Adipocyte (in vitro differentiated cells): ENCODE data around the gene CHST13.

Experiments used
- DNase-seq: peaks from one replicate; pipeline ENCODE4 v3.0.0-alpha.2; 2015; ENCODE audit warnings: low read depth
- H3K27me3 ChIP-seq: replicated peaks from 2 replicates; pipeline ENCODE4 v1.7.0; 2013; ENCODE audit warnings: mild to moderate bottlenecking, low read length, moderate library complexity; ENCODE audit not compliant: control insufficient read depth, insufficient read depth
- H3K36me3 ChIP-seq: 2 replicates; pipeline ENCODE4 v1.7.0; 2013; ENCODE audit warnings: low read length, mild to moderate bottlenecking, moderate library complexity; ENCODE audit not compliant: control insufficient read depth, insufficient read depth, severe bottlenecking
- H3K4me1 ChIP-seq: 2 replicates; pipeline ENCODE4 v1.7.0; 2013; ENCODE audit warnings: mild to moderate bottlenecking, low read length, moderate library complexity; ENCODE audit not compliant: control insufficient read depth, insufficient read depth
- H3K4me3 ChIP-seq: 2 replicates; pipeline ENCODE4 v1.7.0; 2013; ENCODE audit warnings: mild to moderate bottlenecking, low read length, moderate library complexity
- H3K9ac ChIP-seq: 2 replicates; pipeline ENCODE4 v1.7.0; 2013; ENCODE audit warnings: mild to moderate bottlenecking, low read length, moderate library complexity
- H3K9me3 ChIP-seq: 2 replicates; pipeline ENCODE4 v1.7.0; 2013; ENCODE audit warnings: mild to moderate bottlenecking, low read length, moderate library complexity; ENCODE audit not compliant: control insufficient read depth

Gene CHST13

DNA sequence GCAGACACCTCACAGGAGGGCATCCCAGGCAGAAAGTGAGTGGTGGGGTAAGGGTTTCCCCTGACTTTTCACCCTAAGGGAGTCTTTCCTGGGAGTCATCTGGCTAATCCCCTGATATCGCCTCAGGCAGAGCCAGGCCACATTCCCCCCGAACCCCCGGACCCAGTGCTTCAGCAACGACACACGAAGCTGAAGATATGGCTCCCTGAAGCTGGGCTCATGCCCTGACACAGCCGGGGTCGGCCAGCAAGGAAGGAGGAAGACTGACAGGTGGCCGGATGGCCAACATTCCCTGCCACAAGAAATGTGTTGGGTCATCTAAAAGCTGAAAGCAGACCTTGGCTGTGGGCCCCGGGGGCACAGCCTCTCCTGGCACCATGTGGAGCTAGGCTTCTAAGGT is 14.4 kb downstream of the CHST13 start:
- H3K27me3 ChIP-seq: peaks cover 65% of the 10 kb centered on the region
- H3K4me3 ChIP-seq: no peak overlapping the region
- no peaks in the 10 kb centered on the region for H3K9me3 ChIP-seq
- no peak for DNase-seq
- no peak overlapping the region for H3K9ac ChIP-seq
- H3K4me1 ChIP-seq: peaks cover 13% of the 10 kb centered on the region
- no peaks in the 10 kb centered on the region for H3K36me3 ChIP-seq

DNA sequence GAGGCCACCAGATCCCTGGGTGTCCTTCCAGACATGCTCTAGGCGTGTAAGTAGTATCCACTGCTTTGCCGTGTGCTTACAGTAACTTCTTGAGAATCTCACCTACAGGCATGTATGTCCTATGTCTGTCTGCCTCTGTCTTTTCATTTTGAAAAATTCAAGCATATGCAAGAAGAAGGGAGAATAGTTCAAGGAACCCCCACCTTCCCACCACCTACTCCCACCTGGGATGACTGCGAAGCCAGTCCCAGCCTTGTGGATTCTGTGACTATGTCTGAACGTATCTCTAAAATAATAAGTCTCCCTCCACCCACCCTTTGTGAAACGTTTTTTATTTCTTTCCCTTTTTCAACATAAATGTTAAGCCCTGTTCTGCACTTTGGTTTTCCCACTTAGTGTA is 15.0 kb downstream of the CHST13 start:
- Histone ChIP-seq H3K36me3 (no peaks in the 10 kb centered on the region), H3K27me3 (peaks cover 59% of the 10 kb centered on the region), H3K9me3 (no peaks in the 10 kb centered on the region), H3K9ac (no peak overlapping the region), H3K4me3 (no peak overlapping the region), H3K4me1 (peaks cover 13% of the 10 kb centered on the region)
- DNase-seq: no peak

DNA sequence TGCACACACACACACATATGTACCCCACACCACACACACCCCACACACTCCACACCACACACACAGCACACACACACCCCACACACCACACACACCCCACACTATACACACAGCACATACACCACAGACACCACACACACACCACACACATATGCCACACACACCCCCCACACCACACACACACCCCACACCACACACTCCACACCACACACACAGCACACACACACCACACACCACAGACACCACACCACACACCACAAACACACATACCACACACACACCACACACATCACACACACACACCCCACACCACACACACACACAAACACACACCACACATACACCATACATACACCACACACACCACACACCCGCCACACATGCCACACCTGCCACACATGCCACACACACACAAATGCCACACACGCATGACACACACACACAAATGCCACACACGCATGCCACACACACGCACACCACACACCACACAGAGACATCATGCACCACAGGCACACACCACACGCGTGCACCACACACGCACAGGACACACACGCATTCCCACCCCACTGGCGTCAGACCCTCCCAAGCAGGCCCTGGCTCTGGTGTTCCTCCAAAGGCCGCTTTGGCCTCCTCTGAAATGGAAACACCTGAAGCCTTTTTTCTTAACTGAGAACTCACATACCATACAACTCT is 15.7 kb downstream of the CHST13 start:
- no peaks in the 10 kb centered on the region for H3K9me3 ChIP-seq
- H3K4me3 ChIP-seq: peak overlapping the region; percentile 21
- H3K4me1 ChIP-seq: peaks cover 13% of the 10 kb centered on the region
- H3K27me3 ChIP-seq: peaks cover 53% of the 10 kb centered on the region
- no peak for DNase-seq
- no peaks in the 10 kb centered on the region for H3K36me3 ChIP-seq
- H3K9ac ChIP-seq: no peak overlapping the region

DNA sequence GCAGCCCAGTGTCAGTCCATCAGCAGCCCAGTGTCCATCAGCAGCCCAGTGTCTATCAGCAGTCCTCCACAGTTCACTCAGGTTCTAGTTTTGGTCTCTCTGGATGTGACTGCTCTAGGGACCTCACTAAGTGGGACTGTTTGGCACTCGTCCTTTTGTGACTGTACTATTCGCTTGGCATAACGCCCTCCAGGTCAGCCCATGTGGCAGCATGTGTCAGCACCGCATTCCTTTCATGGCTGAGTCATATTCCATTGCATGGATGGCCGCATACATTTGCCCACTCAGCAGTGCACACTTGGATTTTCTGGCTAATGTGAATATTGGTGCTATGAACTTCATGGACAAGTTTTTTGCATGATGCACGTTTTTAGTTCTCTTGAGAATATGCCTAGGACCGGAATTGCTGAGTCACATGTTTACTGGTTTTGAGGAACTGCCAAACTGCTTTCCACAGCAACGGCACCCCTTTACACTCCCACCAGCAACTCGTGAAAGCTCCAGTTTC is 16.4 kb downstream of the CHST13 start:
- H3K27me3 ChIP-seq: peaks cover 46% of the 10 kb centered on the region
- no peaks in the 10 kb centered on the region for H3K9me3 ChIP-seq
- no peak overlapping the region for H3K9ac ChIP-seq
- H3K4me1 ChIP-seq: peaks cover 13% of the 10 kb centered on the region
- H3K4me3 ChIP-seq: peak overlapping the region; percentile 21
- no peaks in the 10 kb centered on the region for H3K36me3 ChIP-seq
- DNase-seq: peak; percentile 90

DNA sequence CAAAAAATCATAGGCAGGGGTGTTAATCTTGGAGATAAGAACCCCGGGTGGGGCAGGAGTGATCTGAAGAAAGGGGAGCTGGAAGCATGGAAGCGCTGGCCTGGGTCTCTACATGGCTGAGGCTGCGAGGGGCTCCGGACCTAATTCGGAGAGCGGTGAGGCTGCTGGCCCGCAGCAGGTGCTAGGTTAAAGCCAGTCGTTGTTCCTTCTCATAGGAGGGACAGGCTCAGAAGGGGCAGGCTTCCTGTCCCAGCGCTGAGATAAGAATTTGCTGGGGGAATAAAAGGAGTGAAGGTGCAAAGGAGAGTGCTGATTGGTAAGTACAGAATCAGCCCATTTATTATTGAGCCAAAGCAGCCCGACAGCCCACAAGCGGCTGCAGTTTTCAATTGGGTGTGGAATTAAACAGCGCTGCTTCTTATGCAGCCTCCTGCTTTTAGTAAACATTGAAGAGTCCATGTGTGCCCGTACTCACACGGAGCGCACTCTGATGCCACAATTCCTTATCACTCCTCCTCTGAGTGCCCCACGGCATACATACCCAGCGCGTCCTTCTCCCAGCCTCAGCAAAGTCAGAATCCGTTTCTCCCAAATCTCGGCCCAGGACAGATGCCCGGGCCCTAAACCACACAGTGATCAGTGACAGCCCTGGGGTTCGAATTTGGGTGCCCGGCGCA is 17.1 kb downstream of the CHST13 start:
- H3K4me1 ChIP-seq: peaks cover 13% of the 10 kb centered on the region
- H3K9me3 ChIP-seq: no peaks in the 10 kb centered on the region
- no peak overlapping the region for H3K4me3 ChIP-seq
- peaks cover 40% of the 10 kb centered on the region for H3K27me3 ChIP-seq
- no peak overlapping the region for H3K9ac ChIP-seq
- no peaks in the 10 kb centered on the region for H3K36me3 ChIP-seq
- DNase-seq: no peak

DNA sequence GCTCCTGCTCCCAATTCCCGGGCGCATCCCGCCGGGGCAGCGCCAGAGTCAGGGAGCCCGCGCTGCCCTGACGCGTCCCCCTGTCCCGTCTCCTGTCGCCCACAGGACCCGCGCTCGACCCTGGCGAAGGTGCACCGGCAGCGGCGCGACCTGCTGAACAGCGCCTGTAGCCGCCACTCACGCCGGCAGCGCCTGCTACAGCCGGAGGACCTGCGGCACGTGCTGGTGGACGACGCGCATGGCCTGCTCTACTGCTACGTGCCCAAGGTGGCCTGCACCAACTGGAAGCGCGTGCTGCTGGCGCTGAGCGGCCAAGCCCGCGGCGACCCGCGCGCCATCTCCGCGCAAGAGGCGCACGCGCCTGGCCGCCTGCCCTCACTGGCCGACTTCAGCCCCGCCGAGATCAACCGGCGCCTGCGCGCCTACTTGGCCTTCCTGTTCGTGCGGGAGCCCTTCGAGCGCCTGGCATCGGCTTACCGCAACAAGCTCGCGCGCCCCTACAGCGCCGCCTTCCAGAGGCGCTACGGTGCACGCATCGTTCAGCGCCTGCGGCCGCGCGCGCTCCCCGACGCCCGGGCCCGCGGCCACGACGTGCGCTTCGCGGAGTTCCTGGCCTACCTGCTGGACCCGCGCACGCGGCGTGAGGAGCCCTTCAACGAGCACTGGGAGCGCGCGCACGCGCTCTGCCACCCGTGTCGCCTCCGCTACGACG is 17.8 kb downstream of the CHST13 start:
- DNase-seq: no peak
- Histone ChIP-seq H3K9me3 (no peaks in the 10 kb centered on the region), H3K36me3 (no peaks in the 10 kb centered on the region), H3K4me3 (no peak overlapping the region), H3K27me3 (peaks cover 33% of the 10 kb centered on the region), H3K9ac (no peak overlapping the region), H3K4me1 (peaks cover 13% of the 10 kb centered on the region)

DNA sequence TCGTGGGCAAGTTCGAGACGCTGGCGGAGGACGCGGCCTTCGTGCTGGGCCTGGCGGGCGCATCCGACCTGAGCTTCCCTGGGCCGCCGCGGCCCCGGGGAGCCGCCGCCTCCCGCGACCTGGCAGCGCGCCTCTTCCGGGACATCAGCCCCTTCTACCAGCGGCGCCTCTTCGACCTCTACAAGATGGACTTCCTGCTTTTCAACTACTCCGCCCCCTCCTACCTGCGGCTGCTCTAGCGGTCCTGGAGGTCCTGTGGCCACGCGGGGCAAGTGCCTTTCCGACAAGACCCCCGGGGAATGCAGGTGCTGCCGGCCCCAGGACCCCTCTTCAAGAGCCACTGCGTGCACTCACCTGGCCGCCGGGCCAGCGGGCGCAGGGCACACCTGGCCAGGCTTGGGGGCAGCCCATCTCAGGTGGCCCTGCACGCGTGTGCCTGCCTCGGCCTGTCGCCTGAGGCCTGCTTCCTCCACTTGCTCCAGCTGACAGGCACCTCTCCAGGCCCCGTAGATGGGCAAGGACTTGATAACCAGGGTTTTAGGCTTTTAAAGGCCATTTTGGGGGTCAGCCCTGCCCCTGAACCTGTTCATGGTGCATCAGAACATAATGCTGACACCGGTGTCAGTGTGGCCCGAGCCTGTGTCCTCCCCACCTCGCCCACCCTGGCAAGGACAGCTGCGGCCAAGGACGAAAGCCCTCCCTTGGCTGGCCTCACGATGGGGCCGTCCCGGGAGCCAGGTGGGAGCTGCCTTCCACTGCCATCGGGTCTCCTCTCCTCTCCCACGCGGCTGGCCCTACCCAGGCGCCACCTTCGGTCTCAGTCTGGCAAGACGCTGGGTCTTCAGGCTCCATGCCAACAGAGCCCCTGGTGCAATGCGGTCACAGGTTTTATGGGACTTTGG is 18.6 kb downstream of the CHST13 start:
- H3K9ac ChIP-seq: no peak overlapping the region
- DNase-seq: no peak

DNA sequence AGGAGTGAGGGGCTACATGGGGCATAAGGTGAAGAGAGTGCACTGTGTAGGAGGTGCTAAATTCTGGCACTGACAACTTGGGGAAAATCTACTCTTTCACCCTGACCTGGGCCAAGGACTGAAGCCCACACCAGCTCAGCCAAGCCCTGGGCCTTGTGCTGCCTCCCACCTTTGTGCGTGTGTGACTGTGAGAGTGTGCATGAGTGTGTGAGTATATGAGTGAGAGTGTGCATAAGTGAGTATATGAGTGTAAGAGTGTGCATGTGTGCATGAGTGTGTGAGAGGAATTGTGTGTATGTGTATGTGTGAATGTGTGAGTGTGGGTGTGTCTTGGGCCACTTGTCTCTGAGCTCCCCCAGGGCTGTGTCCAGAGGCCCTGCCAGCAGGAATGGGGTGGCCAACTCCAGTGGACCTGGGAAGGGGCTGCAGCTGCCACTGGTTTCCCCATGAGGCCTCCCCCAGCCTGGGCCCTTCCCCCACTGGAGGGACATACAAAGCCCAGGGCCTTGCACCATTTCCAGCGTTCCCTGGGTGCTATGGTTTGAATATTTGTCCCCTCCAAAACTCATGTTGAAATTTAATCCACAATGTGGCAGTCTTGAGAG is 19.6 kb downstream of the CHST13 start:
- peaks cover 16% of the 10 kb centered on the region for H3K27me3 ChIP-seq
- no peak overlapping the region for H3K9ac ChIP-seq
- DNase-seq: no peak
- H3K4me3 ChIP-seq: no peak overlapping the region
- no peaks in the 10 kb centered on the region for H3K36me3 ChIP-seq
- peaks cover 13% of the 10 kb centered on the region for H3K4me1 ChIP-seq
- H3K9me3 ChIP-seq: no peaks in the 10 kb centered on the region

More for the DNA sequence above, 18.6 kb downstream of the CHST13 start:
- Histone ChIP-seq H3K36me3 (no peaks in the 10 kb centered on the region), H3K9me3 (no peaks in the 10 kb centered on the region), H3K4me1 (peaks cover 13% of the 10 kb centered on the region), H3K27me3 (peaks cover 25% of the 10 kb centered on the region), H3K4me3 (no peak overlapping the region)

DNA sequence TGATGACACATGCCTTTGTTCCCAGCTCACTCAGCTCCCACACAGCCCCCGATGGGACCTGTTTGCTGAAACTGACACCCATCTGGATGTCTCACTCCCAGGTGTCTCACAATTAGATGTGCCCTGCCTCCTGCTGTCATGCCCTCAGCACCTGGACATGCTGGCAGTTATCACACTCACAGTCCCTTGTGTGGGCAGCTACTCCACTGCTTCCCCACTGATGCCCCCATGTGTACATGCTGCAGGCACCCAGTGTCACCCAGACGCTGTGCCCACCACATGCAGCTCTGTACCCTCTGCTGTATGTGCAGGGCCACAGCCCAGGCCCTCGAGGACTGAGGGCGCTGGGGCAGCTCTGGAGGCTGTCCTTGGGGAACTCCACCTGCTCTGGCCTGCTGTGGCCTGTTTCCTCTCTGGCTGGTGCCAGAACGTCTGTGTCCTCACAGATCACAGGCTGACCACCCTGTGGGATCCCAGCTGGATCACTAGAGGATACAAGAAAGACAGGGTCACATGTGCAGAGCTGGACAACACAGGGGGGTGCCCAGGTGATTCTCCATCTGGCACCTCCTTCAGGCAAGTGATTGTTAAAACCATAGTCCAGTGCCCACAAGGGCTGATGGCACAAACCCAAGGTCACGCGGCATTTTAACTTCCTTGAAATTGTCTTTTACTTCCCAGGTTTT is 20.8 kb downstream of the CHST13 start:
- no peak overlapping the region for H3K9ac ChIP-seq
- no peak overlapping the region for H3K4me3 ChIP-seq
- H3K4me1 ChIP-seq: peaks cover 13% of the 10 kb centered on the region
- H3K9me3 ChIP-seq: no peaks in the 10 kb centered on the region
- H3K27me3 ChIP-seq: peaks cover 10% of the 10 kb centered on the region
- no peaks in the 10 kb centered on the region for H3K36me3 ChIP-seq
- DNase-seq: no peak

DNA sequence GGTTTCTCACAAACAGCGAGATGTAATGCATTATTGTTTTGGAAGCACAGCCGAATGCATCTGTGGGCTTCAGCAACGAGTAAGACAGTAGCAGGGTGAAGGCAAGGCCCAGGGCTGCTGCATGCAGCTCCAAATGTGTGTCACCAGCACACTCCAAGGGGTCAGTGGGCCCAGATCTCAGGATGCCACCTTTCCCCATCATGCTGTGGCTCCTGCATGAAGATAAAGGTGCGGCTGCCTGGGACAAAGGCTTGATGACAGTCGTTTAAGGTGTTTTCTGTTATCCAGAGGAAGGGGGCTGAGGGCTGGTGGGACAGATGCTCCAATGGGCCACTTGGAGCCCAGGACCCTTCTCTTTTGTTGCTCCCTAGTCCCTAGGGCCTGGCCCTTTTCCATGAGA is 21.6 kb downstream of the CHST13 start:
- Histone ChIP-seq H3K4me1 (peaks cover 6% of the 10 kb centered on the region), H3K27me3 (peaks cover 15% of the 10 kb centered on the region), H3K9me3 (no peaks in the 10 kb centered on the region), H3K9ac (no peak overlapping the region), H3K36me3 (no peaks in the 10 kb centered on the region), H3K4me3 (no peak overlapping the region)
- DNase-seq: no peak
